Smooth muscle cell (in vitro differentiated cells): ENCODE results near the gene DLK1. TPM values are rescaled to one million over a fixed set of nuclear protein-coding genes. Genes with fewer than 3 reads are reported as not detected.

Experiments
- DNase-seq: peaks from one replicate; lab custom pipeline; 2025; ENCODE audit not compliant: unreplicated experiment; lab: John Stamatoyannopoulos, UW
- H2AFZ ChIP-seq: fragments of 200-600 bp; sonication (generic); 2 replicates; pipeline ENCODE4 v1.6.0; 2016; ENCODE audit warnings: antibody characterized with exemption, low read depth, mild to moderate bottlenecking
- H3F3A ChIP-seq: fragments of 200-600 bp; sonication (generic); 2 replicates; pipeline ENCODE4 v1.6.0; 2017; ENCODE audit warnings: antibody characterized with exemption, low read depth
- H3K27ac ChIP-seq: fragments of 200-600 bp; sonication (generic); 2 replicates; pipeline ENCODE4 v1.5.1; 2016; ENCODE audit warnings: low read depth, mild to moderate bottlenecking
- H3K27me3 ChIP-seq: fragments of 200-600 bp; sonication (generic); 2 replicates; pipeline ENCODE4 v1.6.1; 2016; ENCODE audit warnings: low read depth, mild to moderate bottlenecking
- H3K36me3 ChIP-seq: fragments of 200-600 bp; sonication (generic); 2 replicates; pipeline ENCODE4 v1.5.1; 2016; ENCODE audit warnings: low read depth
- H3K4me1 ChIP-seq: fragments of 200-600 bp; sonication (generic); 2 replicates; pipeline ENCODE4 v1.5.1; 2016; ENCODE audit warnings: low read depth
- H3K4me2 ChIP-seq: fragments of 200-600 bp; sonication (generic); 2 replicates; pipeline ENCODE4 v1.6.0; 2016; ENCODE audit warnings: mild to moderate bottlenecking
- H3K4me3 ChIP-seq: fragments of 200-600 bp; sonication (generic); 2 replicates; pipeline ENCODE4 v1.5.1; 2016; ENCODE audit warnings: mild to moderate bottlenecking
- H3K79me2 ChIP-seq: fragments of 200-600 bp; sonication (generic); 2 replicates; pipeline ENCODE4 v1.6.0; 2016; ENCODE audit warnings: low read depth, mild to moderate bottlenecking
- H3K9ac ChIP-seq: fragments of 200-600 bp; sonication (generic); 2 replicates; pipeline ENCODE4 v1.6.0; 2016; ENCODE audit warnings: low read depth
- H3K9me3 ChIP-seq: fragments of 200-600 bp; sonication (generic); replicated peaks from 2 replicates; pipeline ENCODE4 v1.5.1; 2016; ENCODE audit warnings: low read depth
- H4K20me1 ChIP-seq: fragments of 200-600 bp; sonication (generic); 2 replicates; pipeline ENCODE4 v1.6.0; 2016; ENCODE audit warnings: low read depth
- CTCF ChIP-seq: fragments of 200-600 bp; sonication (generic); IDR thresholded peaks from 2 replicates; pipeline ENCODE4 v1.5.1; 2017; ENCODE audit warnings: borderline replicate concordance, mild to moderate bottlenecking, antibody characterized with exemption; ENCODE audit not compliant: insufficient read depth, poor library complexity, severe bottlenecking
- WGBS: methylation state at CpG from one replicate; pipeline ENCODE4 v1.1.7; 2016; ENCODE audit warnings: low lambda C conversion rate; 5-methylcytosine and 5-hydroxymethylcytosine counted together
- polyA plus RNA-seq: library from polyadenylated mRNA; unstranded; fragments of >200 nt; fragmentation: Nextera tagmentation; extraction: Ambion mirVana; gene quantifications from 2 replicates; pipeline ENCODE4 v1.2.1, GENCODE V29; 2016
- total RNA-seq: library from RNA; depleted of rRNA; stranded (reverse); fragments of >200 nt; gene quantifications from 2 replicates; pipeline ENCODE4 v1.2.3, GENCODE V29; 2014

Gene DLK1
- total and polyA plus RNA-seq, 2 experiments from 2014 or later: 3,515 to 15,731 TPM

GRCh38 chr14:100692256-100692655, 34.4 kb upstream of the DLK1 start:
- Histone ChIP-seq H3K4me1 (peaks cover 37% of the 10 kb centered on the region), H4K20me1 (no peaks in the 10 kb centered on the region), H3K4me3 (no peak overlapping the region), H3K27ac (peak overlapping the region; percentile 76), H2AFZ (no peak overlapping the region), H3K27me3 (no peaks in the 10 kb centered on the region), H3K9ac (peak overlapping the region; percentile 33), H3K9me3 (no peaks in the 10 kb centered on the region), H3F3A (peaks cover 35% of the 10 kb centered on the region), H3K79me2 (peaks cover 5% of the 10 kb centered on the region), H3K36me3 (no peaks in the 10 kb centered on the region), H3K4me2 (peak overlapping the region; percentile 72)
- DNase-seq: no peak
- no peak for TF ChIP-seq CTCF
- WGBS: 42% methylated on average over 6 of the region's 6 CpGs

- H3K9ac ChIP-seq: peak overlapping the region; percentile 58
- peak overlapping the region; percentile 72 for H3K4me2 ChIP-seq
Observed at GRCh38 chr14:100692859-100693558, 33.7 kb upstream of the DLK1 start.

GRCh38 chr14:100693877-100694578, 32.7 kb upstream of the DLK1 start:
- Histone ChIP-seq H3K27ac (peak overlapping the region; percentile 76), H3K4me2 (peak overlapping the region; percentile 13), H3K4me3 (no peak overlapping the region), H3K9me3 (no peaks in the 10 kb centered on the region), H3K27me3 (no peaks in the 10 kb centered on the region), H2AFZ (no peak overlapping the region), H3K9ac (peak overlapping the region; percentile 58), H3F3A (peaks cover 46% of the 10 kb centered on the region), H4K20me1 (no peaks in the 10 kb centered on the region), H3K4me1 (peaks cover 38% of the 10 kb centered on the region), H3K79me2 (no peaks in the 10 kb centered on the region), H3K36me3 (no peaks in the 10 kb centered on the region)
- TF ChIP-seq CTCF: no peak
- 91% methylated on average over 16 of the region's 23 CpGs for WGBS
- DNase-seq: no peak

More at GRCh38 chr14:100692859-100693558, 33.7 kb upstream of the DLK1 start:
- Histone ChIP-seq H3K9me3 (no peaks in the 10 kb centered on the region), H2AFZ (no peak overlapping the region), H4K20me1 (no peaks in the 10 kb centered on the region), H3F3A (peaks cover 38% of the 10 kb centered on the region), H3K36me3 (no peaks in the 10 kb centered on the region), H3K79me2 (peaks cover 3% of the 10 kb centered on the region), H3K4me3 (no peak overlapping the region), H3K27me3 (no peaks in the 10 kb centered on the region), H3K27ac (peak overlapping the region; percentile 76), H3K4me1 (peaks cover 37% of the 10 kb centered on the region)
- 27% methylated on average over 25 of the region's 27 CpGs for WGBS
- peak; percentile 35 for DNase-seq
- no peak for TF ChIP-seq CTCF
